Activated CD8-positive, alpha-beta memory T cell treated with anti-CD3 and anti-CD28 coated beads for 48 hours (primary cell): ENCODE measurements around the gene RANBP9.

Experiments used
- DNase-seq, 3 experiments: peaks; one replicate each; pipeline ENCODE4 v3.0.0-alpha.2; 2020; ENCODE audit warnings: low read depth in 2 of 3, low spot score in 2 of 3

Gene RANBP9

GRCh38 chr6:13604546-13605416 is 106.9 kb downstream of the RANBP9 start:
- no peak for DNase-seq

GRCh38 chr6:13604135-13604534 is 107.5 kb downstream of the RANBP9 start:
- no peak for DNase-seq

GRCh38 chr6:13600036-13600435 is 111.6 kb downstream of the RANBP9 start:
- no peak for DNase-seq

- no peak for DNase-seq
Measured at GRCh38 chr6:13597073-13597472, 114.6 kb downstream of the RANBP9 start.

- no peak for DNase-seq
Measured at GRCh38 chr6:13593720-13594119, 117.9 kb downstream of the RANBP9 start.

GRCh38 chr6:13593103-13593502 is 118.5 kb downstream of the RANBP9 start:
- DNase-seq, result no peak

- DNase-seq, result no peak
Measured at GRCh38 chr6:13591205-13591921, 120.3 kb downstream of the RANBP9 start.

GRCh38 chr6:13590574-13591153 is 121.0 kb downstream of the RANBP9 start:
- no peak for DNase-seq

- DNase-seq, result no peak
Measured at GRCh38 chr6:13589801-13590200, 121.8 kb downstream of the RANBP9 start.

GRCh38 chr6:13586603-13587542 is 124.8 kb downstream of the RANBP9 start:
- DNase-seq, result no peak

- no peak for DNase-seq
Measured at GRCh38 chr6:13581700-13582229, 129.9 kb downstream of the RANBP9 start.

GRCh38 chr6:13579911-13580310 is 131.7 kb downstream of the RANBP9 start:
- DNase-seq, result no peak

- no peak for DNase-seq
Measured at GRCh38 chr6:13577926-13578325, 133.7 kb downstream of the RANBP9 start.

- DNase-seq, result no peak
Measured at GRCh38 chr6:13576017-13576416, 135.6 kb downstream of the RANBP9 start.

- no peak for DNase-seq
Measured at GRCh38 chr6:13575377-13575775, 136.3 kb downstream of the RANBP9 start.

- peak; percentile 58 to 77 (median 63) for DNase-seq
Measured at GRCh38 chr6:13574571-13575376, 136.9 kb downstream of the RANBP9 start, which contains the start of gene SIRT5. TSS of gene SIRT5 (plus strand) at chr6:13574601. CDS start at chr6:13584111, 9,510 bp downstream.

GRCh38 chr6:13574149-13574570 is 137.5 kb downstream of the RANBP9 start:
- peak in 2 of 3 experiments; percentile 80 to 90 for DNase-seq

GRCh38 chr6:13573669-13574110 is 137.9 kb downstream of the RANBP9 start:
- DNase-seq, result peak in 1 of 3 experiments; percentile 2

- no peak for DNase-seq
Measured at GRCh38 chr6:13572951-13573654, 138.5 kb downstream of the RANBP9 start.
